H1 (cell line): Measurements from ENCODE around the gene PNO1. TPM values are rescaled to one million over a fixed set of nuclear protein-coding genes. Genes with fewer than 3 reads are reported as not detected.

Source experiments
- CTCF ChIA-PET: fragments of 300-600 bp; sonication (Branson Sonifier 250); formaldehyde crosslinking; loops from one replicate; lab custom pipeline; 2021; ENCODE audit not compliant: partially characterized antibody; lab: Charles Lee
- POLR2A ChIA-PET: fragments of 300-600 bp; sonication (Branson Sonifier 250); formaldehyde crosslinking; loops from one replicate; lab custom pipeline; 2021; ENCODE audit warnings: inconsistent platforms; ENCODE audit not compliant: partially characterized antibody; lab: Charles Lee
- DNase-seq, 2 experiments: peaks; one replicate each; pipeline versions ENCODE4 v3.0.0 to v3.0.0-alpha.2; 2010 to 2022; ENCODE audit warnings: low spot score in 2 of 2, low read depth in 1 of 2, mixed read lengths in 1 of 2
- FAIRE-seq: peaks from 2 replicates; lab custom pipeline; 2011; peaks lifted over from hg19 to GRCh38; lab: Jason Lieb, UNC
- H2AFZ ChIP-seq: 2 replicates; pipeline ENCODE4 v1.8.1; 2012; ENCODE audit warnings: low read length, inconsistent platforms
- H2AK5ac ChIP-seq: 2 replicates; pipeline ENCODE4 v1.6.1; 2013; ENCODE audit warnings: low read depth, low read length
- H2BK120ac ChIP-seq: replicated peaks from 2 replicates; pipeline ENCODE3; 2013; ENCODE audit warnings: low read depth, low read length, inconsistent platforms
- H2BK12ac ChIP-seq: 2 replicates; pipeline ENCODE4 v1.6.1; 2013; ENCODE audit warnings: low read depth, low read length
- H2BK15ac ChIP-seq: 2 replicates; pipeline ENCODE4 v1.6.1; 2013; ENCODE audit warnings: low read length
- H2BK20ac ChIP-seq: 2 replicates; pipeline ENCODE4 v1.6.1; 2013; ENCODE audit warnings: low read length
- H2BK5ac ChIP-seq: 2 replicates; pipeline ENCODE4 v1.6.1; 2013; ENCODE audit warnings: low read depth, low read length
- H3K14ac ChIP-seq: 2 replicates; pipeline ENCODE4 v1.6.1; 2013; ENCODE audit warnings: inconsistent platforms; ENCODE audit not compliant: insufficient read length
- H3K18ac ChIP-seq: 2 replicates; pipeline ENCODE4 v1.6.1; 2013; ENCODE audit warnings: low read length; ENCODE audit errors: extremely low read depth
- H3K23ac ChIP-seq: 2 replicates; pipeline ENCODE4 v1.6.1; 2013; ENCODE audit warnings: inconsistent platforms; ENCODE audit not compliant: insufficient read length
- H3K23me2 ChIP-seq: 2 replicates; pipeline ENCODE4 v1.6.1; 2013; ENCODE audit warnings: low read depth, low read length
- H3K27ac ChIP-seq: 2 replicates; pipeline ENCODE4 v1.6.1; 2011; ENCODE audit warnings: low read depth, low read length, inconsistent platforms
- H3K27me3 ChIP-seq, 4 experiments: replicated peaks in 1 of 4; 1 replicate in 1 of 4; 2 replicates in 3 of 4; pipeline versions ENCODE4 v1.6.1 to v1.8.1; 2011 to 2013; ENCODE audit warnings: low read length in 3 of 4, mild to moderate bottlenecking in 3 of 4, inconsistent platforms in 2 of 4, mixed read lengths in 2 of 4, moderate library complexity in 1 of 4; ENCODE audit not compliant: control insufficient read depth in 3 of 4, insufficient read depth in 3 of 4; ENCODE audit errors: extremely low read depth in 1 of 4
- H3K36me3 ChIP-seq, 4 experiments: 2 replicates each; pipeline versions ENCODE4 v1.6.1 to v1.8.1; 2011 to 2013; ENCODE audit warnings: mild to moderate bottlenecking in 4 of 4, low read length in 3 of 4, moderate library complexity in 2 of 4, control low read depth in 1 of 4, inconsistent platforms in 1 of 4; ENCODE audit not compliant: insufficient read depth in 4 of 4, control insufficient read depth in 2 of 4
- H3K4ac ChIP-seq: replicated peaks from 2 replicates; pipeline ENCODE3; 2013; ENCODE audit warnings: low read length, low read depth, mixed read lengths, inconsistent platforms; ENCODE audit not compliant: insufficient read length
- H3K4me1 ChIP-seq, 4 experiments: replicated peaks in 1 of 4; 1 replicate in 1 of 4; 2 replicates in 3 of 4; pipeline versions ENCODE4 v1.6.1 to v1.8.1; 2011 to 2013; ENCODE audit warnings: low read length in 3 of 4, inconsistent platforms in 2 of 4, mixed read lengths in 1 of 4; ENCODE audit not compliant: insufficient read depth in 4 of 4, control insufficient read depth in 3 of 4
- H3K4me2 ChIP-seq, 2 experiments: 2 replicates each; pipeline versions ENCODE4 v1.6.1 to v1.8.1; 2011 to 2013; ENCODE audit warnings: low read depth in 2 of 2, low read length in 2 of 2, control low read depth in 1 of 2, inconsistent platforms in 1 of 2, mild to moderate bottlenecking in 1 of 2; ENCODE audit not compliant: insufficient read depth in 1 of 2
- H3K4me3 ChIP-seq, 4 experiments: fragments of 200-600, 300-600 bp in 1 of 4; sonication (generic), shearing (Covaris generic), sonication (Bioruptor Twin) in 1 of 4; 2 replicates each; pipeline versions ENCODE4 v1.5.1 to v1.8.1; 2011 to 2016; ENCODE audit warnings: low read length in 4 of 4, low read depth in 3 of 4, control low read depth in 2 of 4, inconsistent platforms in 2 of 4, mild to moderate bottlenecking in 2 of 4, mixed read lengths in 1 of 4, moderate library complexity in 1 of 4; ENCODE audit not compliant: insufficient read depth in 2 of 4; ENCODE audit errors: extremely low read depth in 1 of 4
- H3K56ac ChIP-seq: replicated peaks from 2 replicates; pipeline ENCODE3; 2013; ENCODE audit warnings: low read depth, mild to moderate bottlenecking, mixed read lengths, low read length, inconsistent platforms; ENCODE audit not compliant: insufficient read length
- H3K79me1 ChIP-seq: 2 replicates; pipeline ENCODE4 v1.6.1; 2013; ENCODE audit warnings: low read depth, low read length, control low read depth
- H3K79me2 ChIP-seq, 2 experiments: 2 replicates each; pipeline versions ENCODE4 v1.6.1 to v1.8.1; 2012 to 2013; ENCODE audit warnings: low read length in 2 of 2, mild to moderate bottlenecking in 2 of 2, inconsistent platforms in 1 of 2; ENCODE audit not compliant: insufficient read depth in 2 of 2, control insufficient read depth in 1 of 2
- H3K9ac ChIP-seq, 4 experiments: replicated peaks in 1 of 4; 1 replicate in 1 of 4; 2 replicates in 3 of 4; pipeline versions ENCODE4 v1.6.1 to v1.8.1; 2011 to 2013; ENCODE audit warnings: low read depth in 3 of 4, low read length in 3 of 4, control low read depth in 2 of 4, mild to moderate bottlenecking in 2 of 4, moderate library complexity in 2 of 4, inconsistent platforms in 1 of 4; ENCODE audit errors: extremely low read depth in 1 of 4
- H3K9me3 ChIP-seq, 2 experiments: 2 replicates each; pipeline versions ENCODE4 v1.6.1 to v1.8.1; 2012 to 2013; ENCODE audit warnings: mild to moderate bottlenecking in 2 of 2, moderate library complexity in 2 of 2, control low read depth in 1 of 2, inconsistent platforms in 1 of 2, low read depth in 1 of 2, low read length in 1 of 2, mixed read lengths in 1 of 2; ENCODE audit not compliant: insufficient read depth in 2 of 2
- H4K20me1 ChIP-seq, 2 experiments: replicated peaks in 1 of 2; 2 replicates each; pipeline versions ENCODE3 to v1.8.1; 2011 to 2013; ENCODE audit warnings: inconsistent platforms in 2 of 2, low read length in 2 of 2, mild to moderate bottlenecking in 1 of 2; ENCODE audit not compliant: insufficient read depth in 2 of 2, control insufficient read depth in 1 of 2
- H4K5ac ChIP-seq: 2 replicates; pipeline ENCODE4 v1.6.1; 2013; ENCODE audit warnings: low read length, low read depth, mixed read lengths, inconsistent platforms; ENCODE audit not compliant: insufficient read length
- H4K8ac ChIP-seq: 2 replicates; pipeline ENCODE4 v1.8.0; 2013; ENCODE audit warnings: mild to moderate bottlenecking, moderate library complexity, low read length, inconsistent platforms; ENCODE audit not compliant: insufficient read depth; ENCODE audit errors: extremely low read depth
- H4K91ac ChIP-seq: replicated peaks from 2 replicates; pipeline ENCODE3; 2013; ENCODE audit warnings: low read length, mixed read lengths, inconsistent platforms; ENCODE audit not compliant: insufficient read length
- SP1 ChIP-seq: IDR thresholded peaks from 2 replicates; pipeline ENCODE4 v1.6.1; 2011; ENCODE audit warnings: low read depth, low read length
- WGBS, 2 experiments: shearing (Covaris generic) in 1 of 2; methylation state at CpG; one replicate each; pipeline versions ENCODE4 v1.1.6 to v1.1.7; 2013 to 2015; ENCODE audit warnings: low lambda C conversion rate in 2 of 2, mixed read lengths in 2 of 2, inconsistent platforms in 1 of 2, low coverage in 1 of 2, missing lambda C conversion rate in 1 of 2; ENCODE audit not compliant: insufficient replicate concordance in 2 of 2, insufficient coverage in 1 of 2, insufficient read length in 1 of 2; ENCODE audit errors: extremely low coverage in 1 of 2, missing lambda C conversion rate in 1 of 2; 5-methylcytosine and 5-hydroxymethylcytosine counted together
- polyA plus RNA-seq, 7 experiments: library from polyadenylated mRNA; depleted of rRNA in 3 of 7; stranded (reverse) in 5 of 7; unstranded in 2 of 7; fragments of >200 nt in 5 of 7; fragments of 200-250 nt in 2 of 7; gene quantifications; 1 replicate in 5 of 7; 2 replicates in 1 of 7; 4 replicates in 1 of 7; pipeline versions ENCODE4 v1.2.1 to v1.2.3, GENCODE V29; 2011 to 2013; ENCODE audit warnings: missing spikeins in 2 of 7, mixed read lengths in 2 of 7
- total RNA-seq: library from RNA; stranded (reverse); fragmentation: NEBNext Ultra II Directional; extraction: Animal tissue kit (Norgen Biotek cat#: 25700); gene quantifications from 2 replicates; pipeline ENCODE4 v1.2.1, GENCODE V29; 2021

The PNO1 gene
- total and polyA plus RNA-seq, 2 of the 8 experiments (the other 6 are each of a cell fraction or from before 2014, with no cell fraction given), result 18.6 to 33.2 TPM

DNA sequence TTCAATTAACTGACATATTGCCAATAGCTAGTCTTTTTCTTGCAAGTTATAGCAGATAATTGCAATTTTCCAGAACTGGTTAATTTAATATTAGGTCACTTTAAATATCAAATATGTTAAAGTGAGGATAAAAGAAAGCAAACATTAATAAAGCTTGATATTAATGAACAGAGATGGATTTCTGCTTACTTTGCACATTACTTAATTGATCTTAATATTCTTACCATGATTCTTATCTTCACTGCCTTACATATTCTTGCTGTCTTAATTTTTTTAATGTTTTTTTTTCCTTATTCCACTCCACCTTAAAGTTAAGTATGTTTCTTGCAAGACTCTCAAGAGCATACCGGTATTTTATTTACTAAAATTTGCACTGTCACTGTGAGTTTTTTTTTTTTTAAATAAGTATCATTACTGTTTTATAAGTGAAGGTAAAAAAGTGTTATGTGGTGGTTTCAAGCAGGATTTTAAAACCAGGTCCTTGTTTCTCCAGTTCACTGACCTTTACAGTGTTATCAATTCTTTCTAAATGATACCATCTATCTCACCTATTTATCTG, 60.7 kb downstream of the PNO1 start:
- Histone ChIP-seq H3K56ac (no peak overlapping the region), H4K20me1 (peaks cover 6 to 11% of the 10 kb centered on the region in 2 experiments), H2BK20ac (no peak overlapping the region), H2AK5ac (no peak overlapping the region), H3K4me1 (no peaks in the 10 kb centered on the region; a peak in 1 of 7 replicates), H3K23ac (no peak overlapping the region), H4K5ac (no peak overlapping the region), H2BK5ac (no peak overlapping the region), H3K79me1 (peaks cover 3% of the 10 kb centered on the region; the same call in 1 of the 2 replicates), H3K79me2 (peaks cover 13 to 99% of the 10 kb centered on the region in 2 experiments; a peak in 3 of 4 replicates), H3K14ac (no peak overlapping the region), H4K91ac (no peak overlapping the region), H3K4me2 (no peak overlapping the region), H3K27ac (no peak overlapping the region), H3K4ac (no peak overlapping the region), H2BK12ac (no peak overlapping the region), H3K9ac (no peak overlapping the region), H4K8ac (no peak overlapping the region), H3K36me3 (peaks cover 0 to 4% (median 0%) of the 10 kb centered on the region in 4 experiments; a peak in 1 of 8 replicates), H3K4me3 (no peak overlapping the region), H3K18ac (no peak overlapping the region), H3K9me3 (no peaks in the 10 kb centered on the region), H3K23me2 (no peaks in the 10 kb centered on the region), H2BK120ac (no peak overlapping the region), H3K27me3 (no peaks in the 10 kb centered on the region), H2AFZ (no peak overlapping the region), H2BK15ac (no peak overlapping the region)
- ChIA-PET CTCF (interaction anchor here (0.6 to 2.0 kb wide), 2 partner anchors 74 to 713 kb away, joined by 4 read pairs; no protein-coding TSS in a partner anchor), POLR2A (no interaction called here)
- FAIRE-seq (no peak), DNase-seq (no peak)
- WGBS, 2 experiments, result 79% methylated on average over 1 of the region's 1 CpG; no CpG with 5 or more reads in 1 of the 2 experiments
- TF ChIP-seq SP1, result no peak
